Uterus (tissue), 4 donors: ENCODE measurements around the gene PPP1R3D. TPM values are rescaled to one million over a fixed set of nuclear protein-coding genes. Genes with fewer than 3 reads are reported as not detected.

Experiments used
- DNase-seq, 2 donors: peaks; one replicate each; pipeline ENCODE4 v3.0.0-alpha.2; 2019 to 2020
- H3K27ac ChIP-seq, 2 donors: fragments of 200-600 bp; sonication (generic); 1 replicate in 1 of 2; 2 replicates in 1 of 2; pipeline ENCODE4 v1.5.1; 2016 to 2018
- H3K27me3 ChIP-seq, 2 donors: fragments of 200-600 bp; sonication (generic); one replicate each; pipeline ENCODE4 v1.5.1; 2018 to 2019; ENCODE audit warnings: control low read depth in 1 of 2
- H3K36me3 ChIP-seq, 2 donors: fragments of 200-600 bp; sonication (generic); one replicate each; pipeline ENCODE4 v1.5.1; 2019; ENCODE audit warnings: control low read depth in 1 of 2
- H3K4me1 ChIP-seq, 2 donors: fragments of 200-600 bp; sonication (generic); one replicate each; pipeline ENCODE4 v1.5.1; 2018 to 2019; ENCODE audit warnings: control low read depth in 1 of 2
- H3K4me3 ChIP-seq, 2 donors: fragments of 200-600 bp; sonication (generic); 1 replicate in 1 of 2; 2 replicates in 1 of 2; pipeline ENCODE4 v1.5.1; 2018 to 2019; ENCODE audit warnings: mild to moderate bottlenecking in 1 of 2
- H3K9me3 ChIP-seq, 2 donors: fragments of 200-600 bp; sonication (generic); one replicate each; pipeline ENCODE4 v1.5.1; 2019; ENCODE audit warnings: control low read depth in 1 of 2
- POLR2A ChIP-seq, 2 donors: fragments of 450-650 bp; IDR thresholded peaks; one replicate each; pipeline ENCODE4 v1.6.1; 2016; ENCODE audit warnings: antibody characterized with exemption in 2 of 2, mild to moderate bottlenecking in 1 of 2, moderate library complexity in 1 of 2
- intact Hi-C: fragments of 100-400 bp; cut with DNase I; formaldehyde crosslinking; loops from one replicate; pipeline ENCODE4 v1.15.1; 2023; ENCODE audit warnings: low total_unique reads
- total RNA-seq, 4 donors: library from RNA; depleted of rRNA in 3 of 4; stranded (reverse); fragments of >200 nt in 3 of 4; gene quantifications; one replicate each; pipeline versions ENCODE4 v1.1.0 to v1.2.4, GENCODE V29; 2014 to 2023
- TF ChIP-seq, protein P1 (sequence below), 4 experiments: fragments of 200-600 bp in 2 of 4; fragments of 450-650 bp in 2 of 4; sonication (generic) in 2 of 4; IDR thresholded peaks; one replicate each; pipeline ENCODE4 v1.5.1; 2016 to 2019; ENCODE audit warnings: antibody characterized with exemption in 4 of 4, mild to moderate bottlenecking in 2 of 4, moderate library complexity in 1 of 4
- donor health status: DM: yes; HTN: yes; CAD: no.

Gene PPP1R3D
- total RNA-seq, 4 donors from 2014 or later, result 1.3 to 10.1 (median 8.7) TPM

DNA sequence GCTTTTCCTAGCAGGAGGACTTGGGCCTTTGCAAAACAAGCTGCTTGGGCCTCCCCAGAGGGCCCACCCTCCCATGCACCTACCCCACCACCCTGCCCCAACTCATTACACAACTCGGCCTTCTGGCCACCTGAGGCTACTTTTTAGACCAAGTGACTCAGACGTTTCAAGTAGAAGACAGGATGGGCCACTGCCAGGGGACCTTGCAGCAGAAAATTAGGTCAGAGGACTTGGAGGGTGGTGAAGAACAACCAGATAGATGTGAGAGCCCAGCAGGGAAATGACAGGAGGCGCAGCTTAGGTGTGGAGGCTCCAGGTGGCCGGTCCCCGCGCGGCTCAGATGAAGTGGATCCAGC lies 1.4 kb downstream of the PPP1R3D start:
- TF ChIP-seq, protein P1, sequence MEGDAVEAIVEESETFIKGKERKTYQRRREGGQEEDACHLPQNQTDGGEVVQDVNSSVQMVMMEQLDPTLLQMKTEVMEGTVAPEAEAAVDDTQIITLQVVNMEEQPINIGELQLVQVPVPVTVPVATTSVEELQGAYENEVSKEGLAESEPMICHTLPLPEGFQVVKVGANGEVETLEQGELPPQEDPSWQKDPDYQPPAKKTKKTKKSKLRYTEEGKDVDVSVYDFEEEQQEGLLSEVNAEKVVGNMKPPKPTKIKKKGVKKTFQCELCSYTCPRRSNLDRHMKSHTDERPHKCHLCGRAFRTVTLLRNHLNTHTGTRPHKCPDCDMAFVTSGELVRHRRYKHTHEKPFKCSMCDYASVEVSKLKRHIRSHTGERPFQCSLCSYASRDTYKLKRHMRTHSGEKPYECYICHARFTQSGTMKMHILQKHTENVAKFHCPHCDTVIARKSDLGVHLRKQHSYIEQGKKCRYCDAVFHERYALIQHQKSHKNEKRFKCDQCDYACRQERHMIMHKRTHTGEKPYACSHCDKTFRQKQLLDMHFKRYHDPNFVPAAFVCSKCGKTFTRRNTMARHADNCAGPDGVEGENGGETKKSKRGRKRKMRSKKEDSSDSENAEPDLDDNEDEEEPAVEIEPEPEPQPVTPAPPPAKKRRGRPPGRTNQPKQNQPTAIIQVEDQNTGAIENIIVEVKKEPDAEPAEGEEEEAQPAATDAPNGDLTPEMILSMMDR (IDR thresholded peaks at IDR 0.05), result no peak
- TF ChIP-seq POLR2A (IDR thresholded peaks at IDR 0.05), result no peak
- peak; percentile 23 to 54 for DNase-seq
- intact Hi-C loops, result no loop called here
- Histone ChIP-seq H3K36me3 (no peaks in the 10 kb centered on the region), H3K27me3 (no peaks in the 10 kb centered on the region), H3K9me3 (no peaks in the 10 kb centered on the region), H3K4me3 (peak overlapping the region in 1 of 2 donors; percentile 77), H3K4me1 (peaks cover 7 to 9% of the 10 kb centered on the region in 2 donors), H3K27ac (no peak overlapping the region)

DNA sequence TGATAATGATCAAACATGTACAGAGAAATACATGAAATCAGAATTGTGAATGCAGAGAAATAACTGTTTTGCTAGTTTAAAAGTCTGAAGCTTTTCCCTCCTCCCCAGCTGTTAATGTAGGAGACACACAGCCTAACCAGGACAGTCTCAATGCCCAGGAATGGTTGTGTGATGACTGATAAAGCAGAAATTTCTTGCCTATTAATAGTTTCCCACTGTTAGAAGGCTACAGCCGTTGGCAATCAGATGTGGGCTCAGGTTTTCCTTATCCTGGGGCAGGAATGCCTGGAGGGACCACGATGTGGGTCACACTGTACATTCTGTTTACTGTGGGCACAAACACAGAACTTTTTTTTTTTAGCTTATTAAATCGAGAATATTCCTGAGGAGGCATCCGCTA lies 1.9 kb downstream of the PPP1R3D start:
- Histone ChIP-seq H3K9me3 (no peaks in the 10 kb centered on the region), H3K27me3 (no peaks in the 10 kb centered on the region), H3K4me3 (no peak overlapping the region), H3K4me1 (peaks cover 7 to 10% of the 10 kb centered on the region in 2 donors), H3K27ac (no peak overlapping the region), H3K36me3 (no peaks in the 10 kb centered on the region)
- TF ChIP-seq, protein P1 (IDR thresholded peaks at IDR 0.05), result no peak
- TF ChIP-seq POLR2A (IDR thresholded peaks at IDR 0.05), result no peak
- DNase-seq, result no peak
- intact Hi-C loops, result no loop called here

DNA sequence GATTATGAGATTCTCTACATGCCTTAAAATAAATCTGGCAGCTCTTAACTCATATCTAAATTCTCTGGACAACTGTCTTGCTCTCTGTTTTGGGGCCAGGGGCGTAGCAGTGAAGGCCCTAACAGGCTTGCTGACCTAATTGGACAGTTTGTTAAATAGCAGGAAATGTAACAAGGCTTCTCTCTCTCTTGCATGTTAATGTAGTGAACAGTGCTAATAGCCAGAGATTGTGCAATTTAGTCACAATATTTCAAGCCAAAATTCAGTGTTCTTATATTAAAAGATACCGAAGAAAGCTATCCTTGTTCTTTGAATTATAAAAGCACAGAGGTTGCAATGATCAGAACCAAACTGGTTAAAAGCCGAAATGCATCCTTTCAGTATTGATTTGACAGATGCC lies 3.0 kb downstream of the PPP1R3D start:
- no peak overlapping the region for H3K27ac ChIP-seq
- no peak overlapping the region for H3K4me3 ChIP-seq
- intact Hi-C loops, result no loop called here
- TF ChIP-seq POLR2A (IDR thresholded peaks at IDR 0.05), result no peak
- TF ChIP-seq, protein P1 (IDR thresholded peaks at IDR 0.05), result no peak
- DNase-seq, result no peak
- H3K27me3 ChIP-seq, result no peaks in the 10 kb centered on the region
- H3K9me3 ChIP-seq, result no peaks in the 10 kb centered on the region
- H3K4me1 ChIP-seq, result peaks cover 7 to 14% of the 10 kb centered on the region in 2 donors
- H3K36me3 ChIP-seq, result no peaks in the 10 kb centered on the region

DNA sequence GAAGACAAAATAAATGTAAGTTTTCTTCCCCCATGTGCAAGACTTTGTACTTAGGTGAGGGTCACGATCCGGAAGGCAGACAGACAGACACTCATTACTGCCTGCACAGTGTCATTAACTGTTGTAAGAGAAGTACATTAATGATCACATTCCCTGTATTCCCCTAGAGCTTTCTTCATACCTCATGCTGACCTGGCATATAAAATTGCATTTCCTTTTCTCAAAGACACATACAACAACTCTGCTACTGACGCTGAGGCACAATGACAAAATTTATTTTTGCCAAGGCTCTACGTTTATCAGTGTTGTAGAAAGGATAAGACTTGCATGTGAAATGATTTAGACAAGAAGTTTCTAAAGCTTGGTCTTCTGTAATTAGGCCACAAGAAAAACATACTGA lies 3.7 kb downstream of the PPP1R3D start:
- H3K4me1 ChIP-seq, result peaks cover 5 to 14% of the 10 kb centered on the region in 2 donors
- intact Hi-C loops, result no loop called here

DNA sequence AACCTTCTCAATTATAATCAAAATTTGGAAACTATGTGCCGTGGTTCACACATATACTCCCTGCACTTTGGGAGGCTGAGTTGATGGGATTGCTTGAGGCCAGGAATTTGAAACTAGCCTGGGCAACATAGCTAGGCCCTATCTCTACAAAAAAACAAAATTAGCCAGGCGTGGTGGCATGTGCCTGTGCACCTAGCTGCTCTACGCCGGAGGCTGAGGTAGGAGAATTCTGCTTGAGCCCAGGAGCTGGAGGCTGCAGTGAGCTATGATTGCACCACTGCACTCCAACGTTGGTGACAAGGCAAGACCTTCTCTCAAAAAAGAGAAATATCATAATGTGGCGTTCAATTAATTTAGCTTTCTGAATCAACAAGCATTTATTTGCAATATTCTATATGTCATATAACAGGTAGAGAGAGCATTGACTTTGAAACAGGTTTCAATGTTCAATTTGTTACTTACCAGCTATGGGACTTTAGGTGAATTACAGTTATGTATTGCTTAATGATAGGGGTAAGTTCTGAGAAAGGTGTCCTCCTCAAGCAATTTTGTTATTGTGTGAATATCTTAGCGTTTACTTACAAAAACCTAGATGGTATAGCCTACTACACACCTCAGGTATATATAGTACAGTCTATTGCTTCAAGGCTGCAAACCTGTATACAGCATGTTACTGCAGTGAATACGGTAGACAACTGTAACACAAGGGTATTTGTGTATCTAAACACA lies 4.5 kb downstream of the PPP1R3D start:
- no peak overlapping the region for H3K27ac ChIP-seq
- no peaks in the 10 kb centered on the region for H3K9me3 ChIP-seq
- no peak for TF ChIP-seq POLR2A (IDR thresholded peaks at IDR 0.05)
- H3K36me3 ChIP-seq, result no peaks in the 10 kb centered on the region
- intact Hi-C loops, result no loop called here
- H3K4me1 ChIP-seq, result peaks cover 0 to 14% of the 10 kb centered on the region in 2 donors
- H3K4me3 ChIP-seq, result no peak overlapping the region
- no peak for DNase-seq
- no peaks in the 10 kb centered on the region for H3K27me3 ChIP-seq

More for the DNA sequence above, 3.7 kb downstream of the PPP1R3D start:
- no peak for TF ChIP-seq POLR2A (IDR thresholded peaks at IDR 0.05)
- TF ChIP-seq, protein P1 (IDR thresholded peaks at IDR 0.05), result no peak
- Histone ChIP-seq H3K4me3 (no peak overlapping the region), H3K9me3 (no peaks in the 10 kb centered on the region), H3K27ac (no peak overlapping the region), H3K36me3 (no peaks in the 10 kb centered on the region), H3K27me3 (no peaks in the 10 kb centered on the region)
- DNase-seq, result no peak
